ENCODE data around the gene CLEC4G.

The CLEC4G gene

GRCh38 chr19:7778081-7778480 lies 46.2 kb upstream of the CLEC4G start:
- Histone ChIP-seq H3K4me2 (ENCODE audit: low read depth, low read length) (no peak overlapping the region), H3K9ac (ENCODE audit: low read length) (no peak overlapping the region), H3K27me3 (replicated peaks; ENCODE audit: insufficient read depth, low read length) (peaks cover 93% of the 10 kb centered on the region), H3K79me2 (ENCODE audit: low read length) (no peaks in the 10 kb centered on the region), H3K9me3 (replicated peaks; ENCODE audit: insufficient read depth, low read length) (no peaks in the 10 kb centered on the region), H3K9me2 (replicated peaks; ENCODE audit: insufficient read depth, low read length) (no peaks in the 10 kb centered on the region), H3F3A (ENCODE audit: insufficient read depth, low read length) (no peaks in the 10 kb centered on the region), H3K36me3 (replicated peaks; ENCODE audit: insufficient read depth, low read length) (no peaks in the 10 kb centered on the region), H3K4me3 (ENCODE audit: low read length) (no peak overlapping the region), H2AFZ (ENCODE audit: low read length) (no peak overlapping the region), H3K4me1 (ENCODE audit: low read length) (no peaks in the 10 kb centered on the region), H3K27ac (ENCODE audit: low read length) (no peak overlapping the region), H4K20me1 (ENCODE audit: insufficient read depth, low read length) (no peaks in the 10 kb centered on the region)
- DNase-seq: no peak
- no peak for TF ChIP-seq EZH2 (optimal IDR thresholded peaks at IDR 0.05; ENCODE audit: low read depth, low read length)
- TF ChIP-seq CTCF (IDR thresholded peaks at IDR 0.05; ENCODE audit: low read length): no peak
- TF ChIP-seq EZH2phosphoT487 (IDR thresholded peaks at IDR 0.05; ENCODE audit: low read length): no peak

DNA sequence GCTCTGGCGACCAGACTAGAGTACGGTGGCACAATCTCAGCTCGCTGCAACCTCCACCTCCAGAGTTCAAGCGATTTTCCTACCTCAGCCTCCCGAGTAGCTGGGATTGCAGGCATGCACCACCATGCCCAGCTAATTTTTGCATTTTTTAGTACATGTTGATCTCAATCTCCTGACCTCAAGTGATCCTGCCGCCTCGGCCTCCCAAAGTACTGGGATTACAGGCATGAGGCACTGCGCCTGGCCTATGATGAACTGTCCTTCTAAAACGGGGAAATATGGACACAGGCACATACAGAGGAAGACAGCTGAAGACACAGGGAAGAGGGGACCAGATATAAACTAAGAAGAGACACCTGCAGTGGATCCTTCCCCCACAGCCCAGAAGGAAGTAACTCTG lies 43.9 kb upstream of the CLEC4G start:
- DNase-seq: no peak
- H3K36me3 ChIP-seq (replicated peaks; ENCODE audit: insufficient read depth, low read length): no peaks in the 10 kb centered on the region
- no peak overlapping the region for H3K27ac ChIP-seq (ENCODE audit: low read length)
- peaks cover 92% of the 10 kb centered on the region for H3K27me3 ChIP-seq (replicated peaks; ENCODE audit: insufficient read depth, low read length)
- no peak overlapping the region for H3K9ac ChIP-seq (ENCODE audit: low read length)
- H3K79me2 ChIP-seq (ENCODE audit: low read length): no peaks in the 10 kb centered on the region
- TF ChIP-seq CTCF (IDR thresholded peaks at IDR 0.05; ENCODE audit: low read length) (no peak), EZH2phosphoT487 (IDR thresholded peaks at IDR 0.05; ENCODE audit: low read length) (no peak), EZH2 (optimal IDR thresholded peaks at IDR 0.05; ENCODE audit: low read depth, low read length) (no peak)
- no peaks in the 10 kb centered on the region for H3K4me1 ChIP-seq (ENCODE audit: low read length)
- H3K9me3 ChIP-seq (replicated peaks; ENCODE audit: insufficient read depth, low read length): no peaks in the 10 kb centered on the region
- no peak overlapping the region for H3K4me3 ChIP-seq (ENCODE audit: low read length)
- H3F3A ChIP-seq (ENCODE audit: insufficient read depth, low read length): no peaks in the 10 kb centered on the region
- no peak overlapping the region for H3K4me2 ChIP-seq (ENCODE audit: low read depth, low read length)
- H2AFZ ChIP-seq (ENCODE audit: low read length): no peak overlapping the region
- H3K9me2 ChIP-seq (replicated peaks; ENCODE audit: insufficient read depth, low read length): no peaks in the 10 kb centered on the region
- H4K20me1 ChIP-seq (ENCODE audit: insufficient read depth, low read length): no peaks in the 10 kb centered on the region

- TF ChIP-seq EZH2 (optimal IDR thresholded peaks at IDR 0.05; ENCODE audit: low read depth, low read length): no peak
- TF ChIP-seq EZH2phosphoT487 (IDR thresholded peaks at IDR 0.05; ENCODE audit: low read length): no peak
- TF ChIP-seq CTCF (IDR thresholded peaks at IDR 0.05; ENCODE audit: low read length): no peak
- H4K20me1 ChIP-seq (ENCODE audit: insufficient read depth, low read length): no peaks in the 10 kb centered on the region
- no peaks in the 10 kb centered on the region for H3K36me3 ChIP-seq (replicated peaks; ENCODE audit: insufficient read depth, low read length)
- H2AFZ ChIP-seq (ENCODE audit: low read length): no peak overlapping the region
- no peaks in the 10 kb centered on the region for H3K9me3 ChIP-seq (replicated peaks; ENCODE audit: insufficient read depth, low read length)
- H3K9ac ChIP-seq (ENCODE audit: low read length): no peak overlapping the region
- H3K4me2 ChIP-seq (ENCODE audit: low read depth, low read length): no peak overlapping the region
- no peaks in the 10 kb centered on the region for H3K9me2 ChIP-seq (replicated peaks; ENCODE audit: insufficient read depth, low read length)
- H3K27me3 ChIP-seq (replicated peaks; ENCODE audit: insufficient read depth, low read length): peaks cover 94% of the 10 kb centered on the region
- no peak overlapping the region for H3K27ac ChIP-seq (ENCODE audit: low read length)
- DNase-seq: no peak
- H3K79me2 ChIP-seq (ENCODE audit: low read length): no peaks in the 10 kb centered on the region
- H3K4me3 ChIP-seq (ENCODE audit: low read length): no peak overlapping the region
- no peaks in the 10 kb centered on the region for H3K4me1 ChIP-seq (ENCODE audit: low read length)
- no peaks in the 10 kb centered on the region for H3F3A ChIP-seq (ENCODE audit: insufficient read depth, low read length)
Observed at GRCh38 chr19:7773841-7774240, 41.9 kb upstream of the CLEC4G start.
